Kidney (tissue), 14 donors: Measurements from ENCODE around the gene PRKAG2. TPM values are rescaled to one million over a fixed set of nuclear protein-coding genes. Genes with fewer than 3 reads are reported as not detected.

Source experiments
- DNase-seq, 5 donors: peaks; one replicate each; pipeline ENCODE4 v3.0.0-alpha.2; 2013 to 2020
- FAIRE-seq: peaks from 2 replicates; lab custom pipeline; 2012; peaks lifted over from hg19 to GRCh38; lab: Jason Lieb, UNC
- H3K27ac ChIP-seq, 2 donors: one replicate each; pipeline ENCODE4 v1.7.0; 2013; ENCODE audit warnings: low read depth in 2 of 2, low read length in 2 of 2, inconsistent platforms in 1 of 2
- H3K27me3 ChIP-seq: one replicate; pipeline ENCODE4 v1.7.1; 2013; ENCODE audit warnings: low read length, inconsistent platforms; ENCODE audit not compliant: control insufficient read depth, insufficient read depth
- H3K36me3 ChIP-seq, 3 donors: one replicate each; pipeline versions ENCODE4 v1.7.0 to v1.7.1; 2013; ENCODE audit warnings: low read length in 3 of 3, control low read depth in 1 of 3, inconsistent platforms in 1 of 3; ENCODE audit not compliant: insufficient read depth in 3 of 3, control insufficient read depth in 2 of 3
- H3K4me1 ChIP-seq, 3 donors: one replicate each; pipeline versions ENCODE4 v1.7.0 to v1.7.1; 2013; ENCODE audit warnings: low read length in 3 of 3, inconsistent platforms in 1 of 3, low read depth in 1 of 3; ENCODE audit not compliant: control insufficient read depth in 2 of 3, insufficient read depth in 2 of 3
- H3K4me3 ChIP-seq, 3 donors: one replicate each; pipeline versions ENCODE4 v1.7.0 to v1.8.1; 2013; ENCODE audit warnings: low read length in 3 of 3, control low read depth in 1 of 3, inconsistent platforms in 1 of 3
- H3K9ac ChIP-seq, 3 donors: one replicate each; pipeline versions ENCODE4 v1.7.0 to v1.7.1; 2013; ENCODE audit warnings: low read length in 3 of 3, control low read depth in 1 of 3, inconsistent platforms in 1 of 3
- H3K9me3 ChIP-seq, 3 donors: one replicate each; pipeline versions ENCODE4 v1.7.0 to v1.7.1; 2013; ENCODE audit warnings: low read length in 3 of 3, control low read depth in 1 of 3, inconsistent platforms in 1 of 3; ENCODE audit not compliant: control insufficient read depth in 2 of 3, insufficient read depth in 1 of 3
- intact Hi-C: fragments of 100-400 bp; cut with DNase I; formaldehyde crosslinking; loops from one replicate; pipeline ENCODE4 v1.11.1; 2022
- polyA plus RNA-seq: library from polyadenylated mRNA; stranded (reverse); fragments of 350-450 nt; fragmentation: Illumina TruSeq; extraction: RNeasy Lipid Tissue Mini Kit (QIAGEN cat#74804); gene quantifications from one replicate; pipeline ENCODE4 v1.2.3, GENCODE V29; 2014; ENCODE audit warnings: low read depth, low replicate concordance; ENCODE audit not compliant: insufficient read depth
- total RNA-seq: library from RNA; stranded (reverse); fragmentation: NEBNext Ultra II Directional; extraction: Animal tissue kit (Norgen Biotek cat#: 25700); gene quantifications from one replicate; pipeline ENCODE4 v1.2.1, GENCODE V29; 2021
- TF ChIP-seq, protein P1 (sequence below): IDR thresholded peaks from 3 replicates; pipeline ENCODE4 v1.5.1; 2012; ENCODE audit warnings: mild to moderate bottlenecking, moderate library complexity, borderline replicate concordance; ENCODE audit not compliant: insufficient read depth; ENCODE audit errors: extremely low read depth
- donor health status: control.
- donor health status: control.
- donor health status: control.
- donor health status: control.
- donor health status: control.
- donor health status: DM: yes; HTN: yes; CAD: no.
- donor health status: Normal renal cell carcinoma (clear cell type).

The PRKAG2 gene
- total and polyA plus RNA-seq, 2 donors from 2014 or later = 40.7 to 40.9 TPM

DNA sequence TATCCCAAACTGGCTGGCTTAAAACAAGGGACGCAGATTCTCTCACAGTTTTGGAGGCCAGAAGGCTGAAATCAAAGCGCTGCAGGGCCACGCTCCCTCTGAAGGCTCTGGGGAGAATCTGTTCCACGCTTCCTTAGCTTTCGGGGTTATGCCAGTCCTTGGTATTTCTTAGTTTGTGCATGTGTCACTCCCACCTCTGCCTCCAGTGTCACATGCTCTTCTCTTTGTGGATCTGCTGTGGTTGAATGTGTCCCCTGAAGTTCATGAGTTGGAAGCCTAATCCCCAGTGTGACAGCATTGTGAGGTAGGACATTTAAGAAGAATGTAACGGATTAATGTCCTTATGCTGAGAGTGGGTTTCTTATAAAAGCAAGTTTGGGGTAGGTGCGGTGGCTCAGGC lies 327.8 kb downstream of the PRKAG2 start:
- Histone ChIP-seq H3K36me3 (no peaks in the 10 kb centered on the region), H3K4me1 (peaks cover 0 to 5% (median 0%) of the 10 kb centered on the region in 3 donors), H3K27ac (no peak overlapping the region), H3K9me3 (no peaks in the 10 kb centered on the region), H3K27me3 (no peaks in the 10 kb centered on the region), H3K9ac (no peak overlapping the region), H3K4me3 (no peak overlapping the region)
- DNase-seq (peak in 1 of 5 donors; percentile 16), FAIRE-seq (no peak)
- intact Hi-C loops = no loop called here
- TF ChIP-seq, protein P1, sequence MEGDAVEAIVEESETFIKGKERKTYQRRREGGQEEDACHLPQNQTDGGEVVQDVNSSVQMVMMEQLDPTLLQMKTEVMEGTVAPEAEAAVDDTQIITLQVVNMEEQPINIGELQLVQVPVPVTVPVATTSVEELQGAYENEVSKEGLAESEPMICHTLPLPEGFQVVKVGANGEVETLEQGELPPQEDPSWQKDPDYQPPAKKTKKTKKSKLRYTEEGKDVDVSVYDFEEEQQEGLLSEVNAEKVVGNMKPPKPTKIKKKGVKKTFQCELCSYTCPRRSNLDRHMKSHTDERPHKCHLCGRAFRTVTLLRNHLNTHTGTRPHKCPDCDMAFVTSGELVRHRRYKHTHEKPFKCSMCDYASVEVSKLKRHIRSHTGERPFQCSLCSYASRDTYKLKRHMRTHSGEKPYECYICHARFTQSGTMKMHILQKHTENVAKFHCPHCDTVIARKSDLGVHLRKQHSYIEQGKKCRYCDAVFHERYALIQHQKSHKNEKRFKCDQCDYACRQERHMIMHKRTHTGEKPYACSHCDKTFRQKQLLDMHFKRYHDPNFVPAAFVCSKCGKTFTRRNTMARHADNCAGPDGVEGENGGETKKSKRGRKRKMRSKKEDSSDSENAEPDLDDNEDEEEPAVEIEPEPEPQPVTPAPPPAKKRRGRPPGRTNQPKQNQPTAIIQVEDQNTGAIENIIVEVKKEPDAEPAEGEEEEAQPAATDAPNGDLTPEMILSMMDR = no peak

DNA sequence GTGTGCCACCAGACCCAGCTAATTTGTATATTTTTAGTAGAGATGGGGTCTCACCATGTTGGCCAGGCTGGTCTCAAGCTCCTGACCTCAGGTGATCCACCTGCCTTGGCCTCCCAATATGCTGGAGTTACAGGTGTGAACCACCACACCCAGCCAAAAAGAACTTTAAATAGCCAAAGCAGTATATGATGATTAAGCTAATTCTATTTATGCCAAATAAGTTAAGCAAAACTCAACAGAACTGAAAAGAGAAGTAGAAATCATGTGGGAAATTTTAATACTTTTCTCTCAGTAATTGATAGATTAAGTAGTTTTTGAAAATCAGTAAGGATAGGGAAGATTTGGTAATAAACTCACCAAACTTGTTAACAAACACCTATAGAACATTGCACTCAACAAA lies 332.7 kb downstream of the PRKAG2 start:
- H3K27ac ChIP-seq = no peak overlapping the region
- TF ChIP-seq, protein P1 = no peak
- intact Hi-C loops = no loop called here
- no peaks in the 10 kb centered on the region for H3K9me3 ChIP-seq
- no peaks in the 10 kb centered on the region for H3K4me1 ChIP-seq
- no peak for DNase-seq
- no peak overlapping the region for H3K4me3 ChIP-seq
- FAIRE-seq = no peak
- no peaks in the 10 kb centered on the region for H3K27me3 ChIP-seq
- H3K9ac ChIP-seq = no peak overlapping the region
- H3K36me3 ChIP-seq = no peaks in the 10 kb centered on the region

DNA sequence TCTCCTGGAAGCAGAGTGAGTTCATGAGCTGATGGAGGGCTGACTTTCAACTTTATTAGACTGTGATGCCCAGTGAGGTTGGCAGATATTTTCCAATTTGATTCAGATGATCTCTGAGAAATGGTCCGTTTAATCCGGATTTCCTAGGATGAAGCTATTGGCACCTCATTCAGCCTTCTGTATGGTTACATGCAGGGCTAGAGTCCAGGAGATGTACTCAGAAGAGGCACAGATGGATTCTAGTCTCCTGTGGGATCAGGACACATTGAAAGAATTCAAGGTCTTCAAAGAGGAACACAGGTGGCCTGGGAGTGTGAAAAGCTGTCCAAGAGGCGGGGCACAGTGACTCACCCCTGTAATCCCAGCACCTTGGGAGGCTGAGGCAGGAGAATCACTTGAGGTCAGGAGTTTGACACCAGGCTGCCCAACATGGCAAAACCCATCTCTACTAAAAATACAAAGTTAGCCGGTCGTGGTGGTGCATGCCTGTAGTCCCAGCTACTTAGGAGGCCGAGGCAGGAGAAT lies 334.2 kb downstream of the PRKAG2 start:
- TF ChIP-seq, protein P1 = no peak
- Histone ChIP-seq H3K9ac (no peak overlapping the region), H3K27ac (no peak overlapping the region), H3K4me1 (peaks cover 0 to 3% (median 0%) of the 10 kb centered on the region in 3 donors), H3K27me3 (no peaks in the 10 kb centered on the region), H3K4me3 (no peak overlapping the region), H3K36me3 (no peaks in the 10 kb centered on the region), H3K9me3 (no peaks in the 10 kb centered on the region)
- FAIRE-seq = no peak
- intact Hi-C loops = no loop called here
- no peak for DNase-seq
